GM12865 (cell line): ENCODE data around the gene C14orf93.
"Not testable (repeated sequence)": the region's sequence is repeated elsewhere in the genome, so short reads cannot be mapped to it uniquely, and the experiment has no call there.

Experiments
- DNase-seq: peaks from one replicate; pipeline ENCODE4 v3.0.0; 2010; ENCODE audit warnings: low read depth
- H3K4me3 ChIP-seq: 2 replicates; pipeline ENCODE4 v1.5.1; 2011; ENCODE audit warnings: mild to moderate bottlenecking, low read depth, low read length, control low read depth
- CTCF ChIP-seq: IDR thresholded peaks from 2 replicates; pipeline ENCODE4 v1.5.1; 2011; ENCODE audit warnings: low read length, control low read depth, low read depth, inconsistent platforms; ENCODE audit not compliant: insufficient read depth; ENCODE audit errors: missing control alignments

The C14orf93 gene

GRCh38 chr14:23006544-23007419 is 3.2 kb downstream of the C14orf93 start:
- peak; percentile 99 for DNase-seq
- peak; percentile 30 for TF ChIP-seq CTCF
- H3K4me3 ChIP-seq: peak overlapping the region; percentile 72

- H3K4me3 ChIP-seq: peak overlapping the region; percentile 72
- DNase-seq: no peak
- TF ChIP-seq CTCF: no peak
Measured at GRCh38 chr14:23006188-23006534, 3.8 kb downstream of the C14orf93 start.

GRCh38 chr14:23005451-23006187 is 4.3 kb downstream of the C14orf93 start:
- DNase-seq: no peak
- peak overlapping the region; percentile 72 for H3K4me3 ChIP-seq
- TF ChIP-seq CTCF: no peak

GRCh38 chr14:23004274-23004673 is 5.7 kb downstream of the C14orf93 start:
- not testable (repeated sequence) for DNase-seq, H3K4me3 ChIP-seq

- no peak for DNase-seq
- no peak overlapping the region for H3K4me3 ChIP-seq
- no peak for TF ChIP-seq CTCF
Measured at GRCh38 chr14:23002592-23002991, 7.4 kb downstream of the C14orf93 start.

- no peak for DNase-seq
- no peak overlapping the region for H3K4me3 ChIP-seq
- TF ChIP-seq CTCF: no peak
Measured at GRCh38 chr14:23000860-23001259, 9.1 kb downstream of the C14orf93 start.

- DNase-seq: no peak
- TF ChIP-seq CTCF: no peak
- H3K4me3 ChIP-seq: no peak overlapping the region
Measured at GRCh38 chr14:22998329-22999012, 11.5 kb downstream of the C14orf93 start.
